Measurements from ENCODE around the gene EFR3B.

Gene EFR3B

DNA sequence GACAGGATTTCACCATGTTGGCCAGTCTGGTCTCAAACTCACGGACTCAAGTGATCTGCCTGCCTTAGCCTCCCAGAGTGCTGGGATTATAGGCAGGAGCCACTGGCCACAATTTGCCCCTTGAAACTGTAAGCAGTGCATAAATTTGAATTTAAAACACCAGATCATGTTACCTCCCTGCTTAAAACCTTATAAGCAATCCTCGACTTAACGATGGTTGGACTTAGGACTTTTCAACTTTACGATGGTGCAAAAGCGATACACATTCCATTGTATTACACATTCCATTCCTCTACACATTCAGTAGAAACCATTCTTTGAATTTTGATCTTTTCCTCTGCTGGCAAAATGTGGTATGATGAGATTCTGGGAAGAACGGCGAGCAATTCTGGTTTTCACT, 23.2 kb upstream of the EFR3B start:
- H3K27me3 ChIP-seq (ENCODE audit: control insufficient read depth, insufficient read depth, low read length), result no peaks in the 10 kb centered on the region
- no peaks in the 10 kb centered on the region for H3K36me3 ChIP-seq (ENCODE audit: control insufficient read depth, insufficient read depth, low read length)
- H3K27ac ChIP-seq (ENCODE audit: low read depth, low read length), result no peak overlapping the region
- no peaks in the 10 kb centered on the region for H3K4me1 ChIP-seq (ENCODE audit: control insufficient read depth, insufficient read depth, low read length)
- no peaks in the 10 kb centered on the region for H3K9me3 ChIP-seq (ENCODE audit: control insufficient read depth, insufficient read depth, low read depth, low read length)
- H3K4me3 ChIP-seq (ENCODE audit: low read depth, low read length), result no peak overlapping the region
- no peak overlapping the region for H3K9ac ChIP-seq (ENCODE audit: low read length)

DNA sequence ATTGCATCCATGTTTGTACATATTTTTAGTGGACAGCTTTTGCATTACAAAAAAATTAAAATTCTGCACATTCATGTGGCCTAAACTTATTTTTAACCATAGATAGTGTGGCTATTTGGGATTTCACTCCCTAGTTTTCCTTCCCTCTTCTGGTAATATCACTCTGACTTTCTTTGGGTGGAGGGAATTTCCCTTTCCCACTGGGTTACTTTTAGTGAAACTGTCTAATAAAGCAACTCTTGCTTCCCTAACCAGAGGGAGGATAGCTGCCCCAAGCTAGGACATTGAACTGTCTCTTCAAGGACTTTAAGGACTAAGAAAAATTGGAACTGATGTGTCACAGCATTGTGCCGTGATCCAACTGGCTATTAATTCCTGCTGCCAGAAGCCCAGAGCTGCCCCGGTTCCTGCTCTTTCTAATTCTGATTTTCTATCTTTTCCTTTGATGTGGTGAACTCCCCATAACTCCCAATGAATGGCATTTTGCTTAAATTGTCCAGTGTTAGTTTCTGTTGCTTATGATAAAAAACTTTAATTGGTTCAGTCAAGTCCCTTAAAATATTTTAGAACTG, 20.0 kb upstream of the EFR3B start:
- Histone ChIP-seq H3K9ac (ENCODE audit: low read length) (no peak overlapping the region), H3K36me3 (ENCODE audit: control insufficient read depth, insufficient read depth, low read length) (no peaks in the 10 kb centered on the region), H3K4me3 (ENCODE audit: low read depth, low read length) (no peak overlapping the region), H3K9me3 (ENCODE audit: control insufficient read depth, insufficient read depth, low read depth, low read length) (no peaks in the 10 kb centered on the region), H3K27ac (ENCODE audit: low read depth, low read length) (no peak overlapping the region), H3K4me1 (ENCODE audit: control insufficient read depth, insufficient read depth, low read length) (no peaks in the 10 kb centered on the region), H3K27me3 (ENCODE audit: control insufficient read depth, insufficient read depth, low read length) (no peaks in the 10 kb centered on the region)

DNA sequence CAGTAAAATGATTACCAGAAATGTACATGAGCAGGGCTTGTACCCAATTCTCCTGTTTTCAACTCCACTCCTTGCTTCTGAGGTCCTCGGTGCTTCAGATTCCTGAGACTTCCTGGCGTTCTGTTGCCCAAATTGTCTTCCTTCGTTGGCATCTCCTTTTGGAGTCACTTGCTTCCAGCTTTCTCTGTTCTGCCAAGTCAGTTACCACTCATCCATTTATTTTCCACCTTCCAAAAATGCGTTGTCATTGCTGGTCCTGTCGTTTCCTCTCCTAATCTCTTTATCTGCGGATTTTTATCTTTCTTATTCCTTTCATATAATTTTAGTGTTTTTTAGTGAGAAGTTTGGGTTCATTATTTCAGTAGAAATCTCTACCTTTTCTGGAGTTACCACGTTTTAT, 18.5 kb upstream of the EFR3B start:
- H3K36me3 ChIP-seq (ENCODE audit: control insufficient read depth, insufficient read depth, low read length), result no peaks in the 10 kb centered on the region
- no peaks in the 10 kb centered on the region for H3K9me3 ChIP-seq (ENCODE audit: control insufficient read depth, insufficient read depth, low read depth, low read length)
- H3K4me1 ChIP-seq (ENCODE audit: control insufficient read depth, insufficient read depth, low read length), result no peaks in the 10 kb centered on the region
- H3K27me3 ChIP-seq (ENCODE audit: control insufficient read depth, insufficient read depth, low read length), result no peaks in the 10 kb centered on the region
- no peak overlapping the region for H3K27ac ChIP-seq (ENCODE audit: low read depth, low read length)
- H3K4me3 ChIP-seq (ENCODE audit: low read depth, low read length), result no peak overlapping the region
- no peak overlapping the region for H3K9ac ChIP-seq (ENCODE audit: low read length)

DNA sequence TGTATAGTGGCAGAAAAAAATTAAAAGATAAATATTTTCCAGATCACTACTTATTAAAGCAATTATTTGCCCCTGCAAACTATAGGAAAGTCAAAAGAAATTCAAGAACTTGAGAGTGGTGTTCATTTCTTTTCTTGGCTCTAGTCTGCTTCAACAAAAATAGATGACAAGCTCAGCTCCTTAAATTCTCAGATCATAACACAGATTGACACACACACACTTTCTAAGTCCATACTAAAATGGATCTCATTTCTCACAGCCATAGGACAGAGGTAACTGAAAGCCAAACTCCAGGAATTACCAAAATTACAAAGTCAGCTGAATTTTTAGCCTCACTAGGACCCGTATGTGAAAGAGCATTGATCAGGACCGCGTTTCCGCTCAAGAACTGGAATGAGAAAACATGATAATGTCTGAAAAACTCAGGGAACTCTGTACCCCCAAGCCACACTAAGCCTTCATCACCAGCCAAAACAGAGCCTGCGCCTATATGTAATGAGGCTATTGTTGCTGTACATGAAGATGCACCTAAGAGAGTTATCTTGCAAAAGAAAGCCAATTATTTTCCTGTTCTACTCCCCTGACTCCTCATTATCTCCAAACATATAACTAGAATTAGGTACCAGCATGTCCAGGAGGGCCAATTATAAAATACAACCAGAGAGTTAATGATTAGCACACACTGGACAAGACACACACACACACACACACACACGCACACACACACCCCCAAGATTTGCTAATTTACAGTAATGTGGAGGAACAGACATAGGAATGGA, 16.5 kb upstream of the EFR3B start:
- Histone ChIP-seq H3K9ac (ENCODE audit: low read length) (no peak overlapping the region), H3K36me3 (ENCODE audit: control insufficient read depth, insufficient read depth, low read length) (no peaks in the 10 kb centered on the region), H3K4me3 (ENCODE audit: low read depth, low read length) (no peak overlapping the region), H3K4me1 (ENCODE audit: control insufficient read depth, insufficient read depth, low read length) (no peaks in the 10 kb centered on the region), H3K9me3 (ENCODE audit: control insufficient read depth, insufficient read depth, low read depth, low read length) (no peaks in the 10 kb centered on the region), H3K27me3 (ENCODE audit: control insufficient read depth, insufficient read depth, low read length) (no peaks in the 10 kb centered on the region), H3K27ac (ENCODE audit: low read depth, low read length) (no peak overlapping the region)

DNA sequence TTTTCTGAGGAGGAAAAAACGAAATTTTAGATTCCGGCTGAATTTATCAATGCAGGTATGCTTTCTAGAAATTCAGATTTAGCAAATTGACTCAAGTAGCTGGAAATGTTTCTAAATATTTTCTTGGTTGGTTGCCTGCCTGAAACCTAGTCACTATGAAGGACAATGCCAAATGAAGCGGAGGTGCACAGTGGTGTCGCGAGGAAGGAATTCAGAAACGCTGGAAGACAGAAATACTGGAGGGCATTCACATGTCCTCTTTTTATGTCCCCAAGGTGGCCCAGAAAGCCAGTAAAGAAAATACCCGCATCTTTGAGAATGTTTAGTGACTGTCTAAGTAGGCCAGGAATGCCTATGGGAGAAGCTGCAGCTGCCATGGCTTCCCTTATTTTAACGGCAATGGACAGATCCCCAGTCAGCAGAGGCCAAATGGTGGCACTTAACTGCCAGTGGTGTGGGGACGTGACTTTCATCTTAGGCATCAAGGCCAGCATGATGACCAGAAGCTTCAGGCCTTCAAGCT, 15.8 kb upstream of the EFR3B start:
- Histone ChIP-seq H3K9me3 (ENCODE audit: control insufficient read depth, insufficient read depth, low read depth, low read length) (no peaks in the 10 kb centered on the region), H3K27ac (ENCODE audit: low read depth, low read length) (no peak overlapping the region), H3K9ac (ENCODE audit: low read length) (no peak overlapping the region), H3K27me3 (ENCODE audit: control insufficient read depth, insufficient read depth, low read length) (no peaks in the 10 kb centered on the region), H3K4me1 (ENCODE audit: control insufficient read depth, insufficient read depth, low read length) (no peaks in the 10 kb centered on the region), H3K4me3 (ENCODE audit: low read depth, low read length) (no peak overlapping the region), H3K36me3 (ENCODE audit: control insufficient read depth, insufficient read depth, low read length) (no peaks in the 10 kb centered on the region)

DNA sequence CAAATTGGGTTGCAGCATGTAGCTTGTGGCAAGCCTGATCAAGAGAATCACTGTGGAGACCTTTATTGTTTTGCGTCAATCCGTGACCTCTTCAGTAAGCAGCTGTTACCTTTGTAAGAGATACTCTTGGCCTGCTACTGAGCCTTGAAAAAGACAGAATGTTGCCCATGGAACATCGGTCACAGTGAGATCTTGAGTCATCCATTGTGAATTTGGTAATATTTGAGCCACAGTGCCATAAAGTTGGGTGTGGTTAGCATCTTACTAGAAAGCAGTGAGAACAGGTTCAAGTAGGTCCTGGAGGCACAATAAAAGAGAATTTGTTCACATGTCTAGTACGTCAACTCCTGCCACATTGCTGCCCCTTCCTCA, 12.7 kb upstream of the EFR3B start:
- H3K4me3 ChIP-seq (ENCODE audit: low read depth, low read length), result no peak overlapping the region
- no peaks in the 10 kb centered on the region for H3K36me3 ChIP-seq (ENCODE audit: control insufficient read depth, insufficient read depth, low read length)
- H3K27me3 ChIP-seq (ENCODE audit: control insufficient read depth, insufficient read depth, low read length), result no peaks in the 10 kb centered on the region
- no peak overlapping the region for H3K9ac ChIP-seq (ENCODE audit: low read length)
- peaks cover under 1% of the 10 kb centered on the region; the same call in 1 of the 2 replicates for H3K9me3 ChIP-seq (ENCODE audit: control insufficient read depth, insufficient read depth, low read depth, low read length)
- no peak overlapping the region for H3K27ac ChIP-seq (ENCODE audit: low read depth, low read length)
- H3K4me1 ChIP-seq (ENCODE audit: control insufficient read depth, insufficient read depth, low read length), result no peaks in the 10 kb centered on the region

DNA sequence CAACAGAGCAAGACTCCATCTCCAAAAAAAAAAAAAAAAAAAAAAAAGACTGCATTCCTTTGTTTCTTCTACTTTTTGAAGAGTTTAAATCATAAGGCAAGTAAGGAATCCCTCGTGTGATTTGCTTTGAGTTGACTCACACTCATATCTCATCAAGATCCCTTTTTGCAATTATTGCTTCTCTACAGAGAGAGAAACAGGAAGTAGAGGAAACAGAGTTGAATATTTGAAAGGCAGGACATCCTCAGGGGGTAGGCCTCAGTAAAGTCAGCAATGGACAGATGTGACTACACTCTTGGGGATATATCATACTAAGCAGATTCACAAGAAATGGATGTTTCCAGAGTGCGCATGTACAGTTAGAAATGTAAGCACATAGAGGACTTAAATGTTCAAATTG, 11.2 kb upstream of the EFR3B start:
- Histone ChIP-seq H3K4me3 (ENCODE audit: low read depth, low read length) (no peak overlapping the region), H3K4me1 (ENCODE audit: control insufficient read depth, insufficient read depth, low read length) (no peaks in the 10 kb centered on the region), H3K9ac (ENCODE audit: low read length) (no peak overlapping the region), H3K27me3 (ENCODE audit: control insufficient read depth, insufficient read depth, low read length) (no peaks in the 10 kb centered on the region; the same call in 1 of the 2 replicates), H3K27ac (ENCODE audit: low read depth, low read length) (no peak overlapping the region), H3K36me3 (ENCODE audit: control insufficient read depth, insufficient read depth, low read length) (no peaks in the 10 kb centered on the region), H3K9me3 (ENCODE audit: control insufficient read depth, insufficient read depth, low read depth, low read length) (peaks cover 4% of the 10 kb centered on the region; the same call in 1 of the 2 replicates)

DNA sequence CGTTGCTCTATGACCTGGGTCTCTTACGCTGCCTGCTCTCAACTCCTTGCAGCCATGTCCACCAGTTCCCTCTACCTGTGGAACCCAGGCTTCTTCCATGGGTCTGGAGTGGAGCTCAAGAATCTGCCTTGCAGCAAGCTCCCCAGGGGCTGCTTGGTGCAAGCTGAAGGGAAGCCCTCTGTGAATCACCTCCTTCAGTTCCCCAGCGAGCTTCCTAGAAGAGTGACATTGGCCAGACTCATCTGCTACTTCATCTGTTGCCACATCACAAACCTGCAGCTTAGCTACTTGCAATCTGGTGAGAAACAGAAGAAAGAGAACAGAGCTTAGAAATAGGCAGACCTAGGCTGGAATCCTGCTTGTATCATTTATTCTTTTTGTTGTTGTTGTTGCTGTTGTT, 9.8 kb upstream of the EFR3B start:
- H3K27me3 ChIP-seq (ENCODE audit: control insufficient read depth, insufficient read depth, low read length), result no peaks in the 10 kb centered on the region; the same call in 1 of the 2 replicates
- H3K9ac ChIP-seq (ENCODE audit: low read length), result no peak overlapping the region
- no peak overlapping the region for H3K27ac ChIP-seq (ENCODE audit: low read depth, low read length)
- no peaks in the 10 kb centered on the region for H3K36me3 ChIP-seq (ENCODE audit: control insufficient read depth, insufficient read depth, low read length)
- H3K4me1 ChIP-seq (ENCODE audit: control insufficient read depth, insufficient read depth, low read length), result no peaks in the 10 kb centered on the region
- peaks cover 4% of the 10 kb centered on the region; the same call in 1 of the 2 replicates for H3K9me3 ChIP-seq (ENCODE audit: control insufficient read depth, insufficient read depth, low read depth, low read length)
- H3K4me3 ChIP-seq (ENCODE audit: low read depth, low read length), result no peak overlapping the region

DNA sequence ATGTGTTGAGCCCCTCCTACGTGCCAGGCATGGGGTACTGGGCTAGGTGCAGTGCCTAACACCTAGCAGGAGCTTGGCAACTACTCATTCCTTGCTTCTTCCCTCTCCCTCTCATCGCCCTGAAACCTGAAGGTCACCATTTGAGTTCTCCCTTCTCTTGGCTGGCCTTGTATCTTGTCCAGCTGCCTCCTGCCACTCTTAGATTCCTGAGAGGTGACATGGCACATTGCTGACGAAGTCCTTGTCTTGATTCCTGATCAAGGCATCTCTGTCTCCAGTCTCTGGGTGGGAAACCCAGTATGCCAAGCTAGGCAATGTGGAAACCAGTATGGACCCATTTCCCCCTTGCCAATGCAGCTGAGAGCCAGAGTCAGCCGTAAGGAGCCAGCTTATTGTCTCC, 9.0 kb upstream of the EFR3B start:
- H3K4me1 ChIP-seq (ENCODE audit: control insufficient read depth, insufficient read depth, low read length), result no peaks in the 10 kb centered on the region
- H3K4me3 ChIP-seq (ENCODE audit: low read depth, low read length), result no peak overlapping the region
- no peaks in the 10 kb centered on the region for H3K36me3 ChIP-seq (ENCODE audit: control insufficient read depth, insufficient read depth, low read length)
- peaks cover 4% of the 10 kb centered on the region; the same call in 1 of the 2 replicates for H3K9me3 ChIP-seq (ENCODE audit: control insufficient read depth, insufficient read depth, low read depth, low read length)
- H3K9ac ChIP-seq (ENCODE audit: low read length), result no peak overlapping the region
- no peaks in the 10 kb centered on the region; the same call in 1 of the 2 replicates for H3K27me3 ChIP-seq (ENCODE audit: control insufficient read depth, insufficient read depth, low read length)
- H3K27ac ChIP-seq (ENCODE audit: low read depth, low read length), result no peak overlapping the region

DNA sequence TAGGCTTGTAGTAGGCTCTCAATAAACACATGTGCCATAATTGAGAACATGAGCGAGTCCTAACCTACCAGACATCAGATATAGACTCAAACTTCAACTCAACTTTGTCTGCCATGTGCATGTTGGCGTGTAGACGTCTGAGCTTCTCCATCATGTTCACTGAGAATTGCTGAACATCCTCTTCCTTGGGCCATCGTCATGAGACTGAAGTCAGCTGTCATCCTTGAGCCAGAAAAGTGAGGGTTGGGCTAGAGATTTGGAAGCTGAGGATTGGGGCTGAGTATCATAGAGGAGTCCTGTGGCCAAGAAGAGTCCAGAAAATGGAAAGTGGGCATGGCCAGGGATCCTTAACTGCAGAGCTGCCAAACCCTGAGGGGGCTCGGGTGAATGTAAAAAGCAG, 7.8 kb upstream of the EFR3B start:
- Histone ChIP-seq H3K27ac (ENCODE audit: low read depth, low read length) (no peak overlapping the region), H3K4me1 (ENCODE audit: control insufficient read depth, insufficient read depth, low read length) (no peaks in the 10 kb centered on the region), H3K9ac (ENCODE audit: low read length) (no peak overlapping the region), H3K36me3 (ENCODE audit: control insufficient read depth, insufficient read depth, low read length) (no peaks in the 10 kb centered on the region), H3K27me3 (ENCODE audit: control insufficient read depth, insufficient read depth, low read length) (peaks cover 4% of the 10 kb centered on the region; the same call in 1 of the 2 replicates), H3K4me3 (ENCODE audit: low read depth, low read length) (no peak overlapping the region), H3K9me3 (ENCODE audit: control insufficient read depth, insufficient read depth, low read depth, low read length) (peaks cover 4% of the 10 kb centered on the region; the same call in 1 of the 2 replicates)

DNA sequence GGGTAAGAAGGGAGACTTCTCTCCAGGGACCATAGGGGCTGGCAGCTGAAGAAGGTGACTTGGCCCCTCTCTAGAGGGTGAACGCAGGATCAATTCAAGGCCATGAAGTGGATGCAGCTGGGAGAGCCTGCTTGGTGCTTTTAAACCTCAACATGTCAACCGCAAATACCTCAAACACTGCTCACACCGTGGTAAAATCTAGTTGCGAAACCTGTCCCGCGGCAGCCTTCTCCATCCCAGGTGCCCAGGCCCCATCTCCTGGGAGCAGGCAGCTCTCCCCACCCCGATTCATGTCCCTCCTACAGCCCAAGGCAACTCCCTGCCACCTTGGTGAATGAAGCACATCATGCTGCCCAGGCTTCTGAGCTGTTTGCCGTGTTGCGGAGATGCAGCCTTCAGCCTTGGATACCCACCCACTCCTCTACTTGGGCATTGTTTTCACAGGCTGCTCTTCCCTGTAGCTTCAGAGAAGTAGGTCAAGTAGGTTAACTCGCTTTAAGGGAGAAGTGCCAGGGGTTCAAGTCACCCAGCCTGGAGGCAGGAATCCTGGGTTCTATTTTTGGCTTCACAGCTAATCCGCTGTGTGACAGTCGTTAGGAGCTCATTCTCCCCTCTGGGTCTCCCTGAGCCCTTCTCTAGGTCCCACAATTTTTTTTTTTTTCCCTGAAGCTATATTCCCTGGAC, 6.2 kb upstream of the EFR3B start:
- no peaks in the 10 kb centered on the region for H3K36me3 ChIP-seq (ENCODE audit: control insufficient read depth, insufficient read depth, low read length)
- H3K4me1 ChIP-seq (ENCODE audit: control insufficient read depth, insufficient read depth, low read length), result no peaks in the 10 kb centered on the region
- H3K27ac ChIP-seq (ENCODE audit: low read depth, low read length), result no peak overlapping the region

More for the DNA sequence above, 6.2 kb upstream of the EFR3B start:
- Histone ChIP-seq H3K27me3 (ENCODE audit: control insufficient read depth, insufficient read depth, low read length) (peaks cover 15% of the 10 kb centered on the region; the same call in 1 of the 2 replicates), H3K9ac (ENCODE audit: low read length) (no peak overlapping the region), H3K9me3 (ENCODE audit: control insufficient read depth, insufficient read depth, low read depth, low read length) (peaks cover 4% of the 10 kb centered on the region; the same call in 1 of the 2 replicates), H3K4me3 (ENCODE audit: low read depth, low read length) (no peak overlapping the region)

Data from HUES6 (cell line).